Kidney (tissue), 14 donors: Measurements from ENCODE around the gene STK35. TPM values are rescaled to one million over a fixed set of nuclear protein-coding genes. Genes with fewer than 3 reads are reported as not detected.
A peak's percentile ranks its signal among the peaks of the same experiment; 100 is the strongest.

Experiments
- DNase-seq, 5 donors: peaks; one replicate each; pipeline ENCODE4 v3.0.0-alpha.2; 2013 to 2020
- FAIRE-seq: peaks from 2 replicates; lab custom pipeline; 2012; peaks lifted over from hg19 to GRCh38; lab: Jason Lieb, UNC
- H3K27ac ChIP-seq, 2 donors: one replicate each; pipeline ENCODE4 v1.7.0; 2013; ENCODE audit warnings: low read depth in 2 of 2, low read length in 2 of 2, inconsistent platforms in 1 of 2
- H3K27me3 ChIP-seq: one replicate; pipeline ENCODE4 v1.7.1; 2013; ENCODE audit warnings: low read length, inconsistent platforms; ENCODE audit not compliant: control insufficient read depth, insufficient read depth
- H3K36me3 ChIP-seq, 3 donors: one replicate each; pipeline versions ENCODE4 v1.7.0 to v1.7.1; 2013; ENCODE audit warnings: low read length in 3 of 3, control low read depth in 1 of 3, inconsistent platforms in 1 of 3; ENCODE audit not compliant: insufficient read depth in 3 of 3, control insufficient read depth in 2 of 3
- H3K4me1 ChIP-seq, 3 donors: one replicate each; pipeline versions ENCODE4 v1.7.0 to v1.7.1; 2013; ENCODE audit warnings: low read length in 3 of 3, inconsistent platforms in 1 of 3, low read depth in 1 of 3; ENCODE audit not compliant: control insufficient read depth in 2 of 3, insufficient read depth in 2 of 3
- H3K4me3 ChIP-seq, 3 donors: one replicate each; pipeline versions ENCODE4 v1.7.0 to v1.8.1; 2013; ENCODE audit warnings: low read length in 3 of 3, control low read depth in 1 of 3, inconsistent platforms in 1 of 3
- H3K9ac ChIP-seq, 3 donors: one replicate each; pipeline versions ENCODE4 v1.7.0 to v1.7.1; 2013; ENCODE audit warnings: low read length in 3 of 3, control low read depth in 1 of 3, inconsistent platforms in 1 of 3
- H3K9me3 ChIP-seq, 3 donors: one replicate each; pipeline versions ENCODE4 v1.7.0 to v1.7.1; 2013; ENCODE audit warnings: low read length in 3 of 3, control low read depth in 1 of 3, inconsistent platforms in 1 of 3; ENCODE audit not compliant: control insufficient read depth in 2 of 3, insufficient read depth in 1 of 3
- CTCF ChIP-seq: IDR thresholded peaks from 3 replicates; pipeline ENCODE4 v1.5.1; 2012; ENCODE audit warnings: mild to moderate bottlenecking, moderate library complexity, borderline replicate concordance; ENCODE audit not compliant: insufficient read depth; ENCODE audit errors: extremely low read depth
- intact Hi-C: fragments of 100-400 bp; cut with DNase I; formaldehyde crosslinking; loops from one replicate; pipeline ENCODE4 v1.11.1; 2022
- polyA plus RNA-seq: library from polyadenylated mRNA; stranded (reverse); fragments of 350-450 nt; fragmentation: Illumina TruSeq; extraction: RNeasy Lipid Tissue Mini Kit (QIAGEN cat#74804); gene quantifications from one replicate; pipeline ENCODE4 v1.2.3, GENCODE V29; 2014; ENCODE audit warnings: low read depth, low replicate concordance; ENCODE audit not compliant: insufficient read depth
- total RNA-seq: library from RNA; stranded (reverse); fragmentation: NEBNext Ultra II Directional; extraction: Animal tissue kit (Norgen Biotek cat#: 25700); gene quantifications from one replicate; pipeline ENCODE4 v1.2.1, GENCODE V29; 2021
- donor health status: control.
- donor health status: control.
- donor health status: control.
- donor health status: control.
- donor health status: control.
- donor health status: DM: yes; HTN: yes; CAD: no.
- donor health status: Normal renal cell carcinoma (clear cell type).

The STK35 gene
- total and polyA plus RNA-seq, 2 donors from 2014 or later: 3.7 to 16.5 TPM

- Histone ChIP-seq H3K4me1 (no peaks in the 10 kb centered on the region), H3K27me3 (no peaks in the 10 kb centered on the region), H3K27ac (no peak overlapping the region), H3K9me3 (no peaks in the 10 kb centered on the region), H3K9ac (no peak overlapping the region), H3K4me3 (no peak overlapping the region), H3K36me3 (no peaks in the 10 kb centered on the region)
- DNase-seq (no peak), FAIRE-seq (no peak)
- intact Hi-C loops: loop anchor here (10.0 kb wide), 1 partner anchor 85 kb away; no protein-coding TSS in a partner anchor
- TF ChIP-seq CTCF: no peak
These were observed 12.2 kb upstream of the STK35 start for GRCh38 chr20:2089447-2089846.

DNA sequence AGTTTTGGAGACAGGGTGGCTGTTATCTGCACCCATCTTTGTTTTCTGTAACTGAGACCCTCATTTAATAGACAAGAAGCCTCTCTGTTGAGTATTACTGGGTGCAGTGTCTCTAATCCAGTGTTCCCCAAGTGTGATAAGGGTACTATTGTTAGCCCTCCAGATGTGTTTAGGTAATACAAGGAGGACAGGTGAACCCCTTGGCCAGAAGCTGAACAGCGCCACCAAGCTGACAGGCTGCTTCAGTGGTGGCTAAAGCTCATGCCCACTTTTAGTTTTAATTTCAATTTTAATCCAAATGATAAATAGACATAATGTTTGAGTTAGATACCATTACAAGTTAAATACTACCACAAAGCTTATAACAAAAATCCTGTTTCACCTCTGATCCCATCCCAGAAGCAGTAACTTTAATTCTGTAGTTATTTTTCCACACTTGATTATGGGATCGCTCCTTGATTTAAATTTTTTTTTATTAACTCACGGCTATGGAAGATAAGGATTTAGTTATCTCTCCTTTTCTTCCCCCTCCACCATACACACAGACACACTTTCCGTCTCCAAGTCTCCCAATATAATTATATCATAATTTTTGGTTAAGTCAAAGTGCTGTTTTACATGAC lies 8.4 kb upstream of the STK35 start:
- H3K27me3 ChIP-seq: no peaks in the 10 kb centered on the region
- H3K27ac ChIP-seq: no peak overlapping the region
- H3K9me3 ChIP-seq: no peaks in the 10 kb centered on the region
- H3K4me1 ChIP-seq: no peaks in the 10 kb centered on the region
- no peak overlapping the region for H3K9ac ChIP-seq
- intact Hi-C loops: no loop called here
- H3K36me3 ChIP-seq: no peaks in the 10 kb centered on the region
- H3K4me3 ChIP-seq: no peak overlapping the region
- peak; percentile 42 for TF ChIP-seq CTCF
- FAIRE-seq (no peak), DNase-seq (peak in 2 of 5 donors; percentile 20 to 27)

- Histone ChIP-seq H3K9ac (no peak overlapping the region), H3K9me3 (no peaks in the 10 kb centered on the region), H3K27me3 (no peaks in the 10 kb centered on the region), H3K36me3 (no peaks in the 10 kb centered on the region), H3K4me1 (no peaks in the 10 kb centered on the region), H3K27ac (no peak overlapping the region), H3K4me3 (no peak overlapping the region)
- DNase-seq (no peak), FAIRE-seq (no peak)
- no peak for TF ChIP-seq CTCF
- intact Hi-C loops: no loop called here
These were observed 7.7 kb upstream of the STK35 start for GRCh38 chr20:2093883-2094282.
